Right cardiac atrium (tissue), 5 donors: Measurements from ENCODE around the gene DUSP6. TPM values are rescaled to one million over a fixed set of nuclear protein-coding genes. Genes with fewer than 3 reads are reported as not detected.

ENCODE experiments used
- ATAC-seq, 2 donors: fragments of 200-7000 bp; cut with Tn5 transposase; one replicate each; pipeline versions ENCODE4 v1.8.0 to v1.9.1; 2020; ENCODE audit warnings: moderate library complexity in 2 of 2, mild to moderate bottlenecking in 1 of 2
- DNase-seq, 3 donors: peaks; one replicate each; pipeline ENCODE4 v3.0.0-alpha.2; 2020
- H3K27ac ChIP-seq: one replicate; pipeline ENCODE4 v1.5.1; 2013; ENCODE audit warnings: mild to moderate bottlenecking, low read length, control low read depth, moderate library complexity
- H3K27me3 ChIP-seq: one replicate; pipeline ENCODE4 v1.6.1; 2013; ENCODE audit not compliant: control insufficient read depth, insufficient read depth
- H3K4me1 ChIP-seq: one replicate; pipeline ENCODE4 v1.6.1; 2013; ENCODE audit warnings: low read length; ENCODE audit not compliant: control insufficient read depth, insufficient read depth
- H3K4me3 ChIP-seq: one replicate; pipeline ENCODE4 v1.5.1; 2013; ENCODE audit warnings: low read length, control low read depth
- H3K9me3 ChIP-seq: one replicate; pipeline ENCODE4 v1.6.1; 2013; ENCODE audit warnings: low read length; ENCODE audit not compliant: control insufficient read depth
- WGBS: extraction: QIAGEN DNeasy Blood & Tissue Kit; methylation state at CpG from one replicate; pipeline ENCODE4 v1.1.7; 2013; 5-methylcytosine and 5-hydroxymethylcytosine counted together
- intact Hi-C, 4 donors: fragments of 100-400 bp; cut with DNase I; formaldehyde crosslinking; loops; one replicate each; pipeline versions ENCODE4 v1.11.0 to v1.14.0; 2022 to 2023
- polyA plus RNA-seq: library from polyadenylated mRNA; stranded (reverse); fragments of 200-250 nt; gene quantifications from one replicate; pipeline ENCODE4 v1.2.3, GENCODE V29; 2013
- total RNA-seq, 4 donors: library from RNA; stranded (reverse); fragmentation: NEBNext Ultra II Directional; extraction: Animal tissue kit (Norgen Biotek cat#: 25700); gene quantifications; one replicate each; pipeline ENCODE4 v1.2.1, GENCODE V29; 2021
- donor health status: healthy with polysubstance abuse.
- donor health status: DM: no; HTN: yes; CAD: no.
- donor health status: DM: no; HTN: no; CAD: no.
- donor health status: DM: no; HTN: yes; CAD: no; lungs with severe emphysema.
- donor health status: DM: yes; HTN: yes; CAD: no.

The DUSP6 gene
- total and polyA plus RNA-seq, 5 donors = 18.5 to 27.8 (median 23.5) TPM

- ATAC-seq (peak; percentile 85 to 90), DNase-seq (no peak)
- Histone ChIP-seq H3K4me1 (peaks cover 5% of the 10 kb centered on the region), H3K9me3 (no peaks in the 10 kb centered on the region), H3K27me3 (no peaks in the 10 kb centered on the region), H3K4me3 (no peak overlapping the region), H3K27ac (peak overlapping the region; percentile 78)
- intact Hi-C loops = no loop called here
- WGBS = 37% methylated on average over 6 of the region's 6 CpGs
These were observed 37.7 kb upstream of the DUSP6 start for GRCh38 chr12:89389755-89390661.

GRCh38 chr12:89386138-89386537 is 33.8 kb upstream of the DUSP6 start:
- WGBS = 55% methylated on average over 3 of the region's 3 CpGs
- DNase-seq = no peak
- Histone ChIP-seq H3K4me1 (peaks cover 12% of the 10 kb centered on the region), H3K27me3 (no peaks in the 10 kb centered on the region), H3K27ac (no peak overlapping the region), H3K4me3 (no peak overlapping the region), H3K9me3 (no peaks in the 10 kb centered on the region)
- no peak for ATAC-seq
- intact Hi-C loops = no loop called here

- intact Hi-C loops = no loop called here
- H3K9me3 ChIP-seq = no peaks in the 10 kb centered on the region
- DNase-seq (no peak), ATAC-seq (no peak)
- H3K4me3 ChIP-seq = no peak overlapping the region
- H3K27me3 ChIP-seq = no peaks in the 10 kb centered on the region
- 50% methylated on average over 3 of the region's 3 CpGs for WGBS
- H3K4me1 ChIP-seq = peaks cover 12% of the 10 kb centered on the region
- no peak overlapping the region for H3K27ac ChIP-seq
These were observed 32.5 kb upstream of the DUSP6 start for GRCh38 chr12:89384807-89385206.

GRCh38 chr12:89384050-89384758 is 31.9 kb upstream of the DUSP6 start:
- intact Hi-C loops = no loop called here

GRCh38 chr12:89383235-89384049 is 31.1 kb upstream of the DUSP6 start:
- H3K4me1 ChIP-seq = peaks cover 9% of the 10 kb centered on the region
- H3K27ac ChIP-seq = peak overlapping the region; percentile 72

More at GRCh38 chr12:89384050-89384758, 31.9 kb upstream of the DUSP6 start:
- H3K27me3 ChIP-seq = no peaks in the 10 kb centered on the region
- H3K4me1 ChIP-seq = peaks cover 9% of the 10 kb centered on the region
- DNase-seq (peak in 2 of 3 donors; percentile 33 to 58), ATAC-seq (peak; percentile 75 to 84)
- WGBS = 19% methylated on average over 8 of the region's 8 CpGs
- H3K4me3 ChIP-seq = no peak overlapping the region
- H3K27ac ChIP-seq = peak overlapping the region; percentile 72
- no peaks in the 10 kb centered on the region for H3K9me3 ChIP-seq

GRCh38 chr12:89382328-89382727 is 30.0 kb upstream of the DUSP6 start:
- Histone ChIP-seq H3K4me3 (no peak overlapping the region), H3K9me3 (no peaks in the 10 kb centered on the region), H3K27ac (no peak overlapping the region), H3K4me1 (peaks cover 9% of the 10 kb centered on the region), H3K27me3 (no peaks in the 10 kb centered on the region)
- WGBS = 76% methylated on average over 5 of the region's 5 CpGs
- no peak for DNase-seq
- intact Hi-C loops = no loop called here
- no peak for ATAC-seq

More at GRCh38 chr12:89383235-89384049, 31.1 kb upstream of the DUSP6 start:
- ATAC-seq (peak; percentile 16 to 32), DNase-seq (no peak)
- H3K4me3 ChIP-seq = no peak overlapping the region
- H3K27me3 ChIP-seq = no peaks in the 10 kb centered on the region
- WGBS = 74% methylated on average over 6 of the region's 6 CpGs
- no peaks in the 10 kb centered on the region for H3K9me3 ChIP-seq
- intact Hi-C loops = no loop called here

GRCh38 chr12:89379839-89380467 is 27.7 kb upstream of the DUSP6 start:
- no peak for DNase-seq
- Histone ChIP-seq H3K27me3 (no peaks in the 10 kb centered on the region), H3K9me3 (no peaks in the 10 kb centered on the region), H3K27ac (no peak overlapping the region), H3K4me3 (no peak overlapping the region), H3K4me1 (peaks cover 6% of the 10 kb centered on the region)
- WGBS = 76% methylated on average over 5 of the region's 5 CpGs
- intact Hi-C loops = no loop called here
- ATAC-seq = no peak

GRCh38 chr12:89379148-89379838 is 27.0 kb upstream of the DUSP6 start:
- WGBS = 72% methylated on average over 6 of the region's 6 CpGs
- no peak overlapping the region for H3K27ac ChIP-seq
- intact Hi-C loops = no loop called here

GRCh38 chr12:89376844-89377243 is 24.5 kb upstream of the DUSP6 start:
- Histone ChIP-seq H3K27ac (no peak overlapping the region), H3K4me3 (no peak overlapping the region)
- WGBS = 89% methylated on average over 2 of the region's 2 CpGs

More at GRCh38 chr12:89379148-89379838, 27.0 kb upstream of the DUSP6 start:
- H3K9me3 ChIP-seq = no peaks in the 10 kb centered on the region
- no peaks in the 10 kb centered on the region for H3K27me3 ChIP-seq
- no peak overlapping the region for H3K4me3 ChIP-seq
- H3K4me1 ChIP-seq = peaks cover 4% of the 10 kb centered on the region
- DNase-seq = no peak
- ATAC-seq = no peak

GRCh38 chr12:89376202-89376529 is 23.9 kb upstream of the DUSP6 start:
- 58% methylated on average over 1 of the region's 1 CpG for WGBS
- no peak for ATAC-seq
- H3K27me3 ChIP-seq = no peaks in the 10 kb centered on the region
- peaks cover 4% of the 10 kb centered on the region for H3K4me1 ChIP-seq
- H3K27ac ChIP-seq = no peak overlapping the region
- DNase-seq = no peak
- intact Hi-C loops = no loop called here
- no peak overlapping the region for H3K4me3 ChIP-seq
- H3K9me3 ChIP-seq = no peaks in the 10 kb centered on the region

More at GRCh38 chr12:89376844-89377243, 24.5 kb upstream of the DUSP6 start:
- peaks cover 4% of the 10 kb centered on the region for H3K4me1 ChIP-seq
- DNase-seq = no peak
- no peak for ATAC-seq
- H3K27me3 ChIP-seq = no peaks in the 10 kb centered on the region
- H3K9me3 ChIP-seq = no peaks in the 10 kb centered on the region
- intact Hi-C loops = no loop called here
